G401 (cell line): Measurements from ENCODE around the gene HTATIP2. TPM values are rescaled to one million over a fixed set of nuclear protein-coding genes. Genes with fewer than 3 reads are reported as not detected.
A peak's percentile ranks its signal among the peaks of the same experiment; 100 is the strongest.
"Not testable (repeated sequence)": the region's sequence is repeated elsewhere in the genome, so short reads cannot be mapped to it uniquely, and the experiment has no call there.

Experiments used
- DNase-seq: peaks from one replicate; pipeline ENCODE4 v3.0.0-alpha.2; 2015; ENCODE audit warnings: low spot score
- in situ Hi-C: cut with HindIII; loops from 2 replicates; pipeline ENCODE4 v1.10.0; 2016; ENCODE audit warnings: low sequenced_read_pairs, mixed read lengths
- total RNA-seq: library from RNA; depleted of rRNA; stranded (reverse); fragments of >200 nt; shearing (Covaris generic); gene quantifications from 2 replicates; pipeline ENCODE4 v1.2.3, GENCODE V29; 2014; rRNA removed

Gene HTATIP2
- not detected in 2 replicates for total RNA-seq

GRCh38 chr11:20363500-20364340 is at the start of gene HTATIP2:
TSS of gene HTATIP2 (plus strand) at chr11:20363714. CDS start at chr11:20364238, 524 bp downstream.
- in situ Hi-C loops: no loop called here
- DNase-seq: peak; percentile 52

DNA sequence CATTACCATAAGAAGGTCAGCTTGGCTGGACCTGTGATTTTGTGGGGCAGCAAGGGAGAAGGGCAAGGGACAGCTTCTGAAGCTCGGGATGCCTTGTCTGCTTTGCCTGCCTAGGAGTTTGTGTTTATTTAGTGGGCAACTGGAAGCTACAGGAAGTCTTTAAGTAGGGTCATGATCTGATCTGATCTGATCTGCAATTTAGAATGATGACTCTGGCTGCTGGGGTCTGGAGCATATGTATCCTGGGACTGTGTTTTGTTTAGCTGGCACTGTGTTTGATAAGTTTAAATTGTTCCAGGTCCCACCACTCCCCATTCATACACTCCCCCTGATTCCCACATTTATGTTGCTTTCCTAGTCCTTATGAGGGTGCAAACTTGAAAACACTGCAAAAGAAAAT is 47.7 kb upstream of the HTATIP2 start:
- in situ Hi-C loops: no loop called here
- DNase-seq: no peak

- no peak for DNase-seq
- in situ Hi-C loops: no loop called here
Measured at GRCh38 chr11:20321177-20321576, 42.3 kb upstream of the HTATIP2 start.

- DNase-seq: peak; percentile 62
- in situ Hi-C loops: no loop called here
Measured at GRCh38 chr11:20327377-20327935, 36.1 kb upstream of the HTATIP2 start.

GRCh38 chr11:20336056-20336455 is 27.5 kb upstream of the HTATIP2 start:
- in situ Hi-C loops: no loop called here
- DNase-seq: no peak

- DNase-seq: peak; percentile 4
- in situ Hi-C loops: no loop called here
Measured at GRCh38 chr11:20337526-20338154, 25.9 kb upstream of the HTATIP2 start.

- DNase-seq: no peak
- in situ Hi-C loops: no loop called here
Measured at GRCh38 chr11:20342347-20343141, 21.0 kb upstream of the HTATIP2 start.

- in situ Hi-C loops: no loop called here
- DNase-seq: no peak
Measured at GRCh38 chr11:20351136-20351535, 12.4 kb upstream of the HTATIP2 start.

DNA sequence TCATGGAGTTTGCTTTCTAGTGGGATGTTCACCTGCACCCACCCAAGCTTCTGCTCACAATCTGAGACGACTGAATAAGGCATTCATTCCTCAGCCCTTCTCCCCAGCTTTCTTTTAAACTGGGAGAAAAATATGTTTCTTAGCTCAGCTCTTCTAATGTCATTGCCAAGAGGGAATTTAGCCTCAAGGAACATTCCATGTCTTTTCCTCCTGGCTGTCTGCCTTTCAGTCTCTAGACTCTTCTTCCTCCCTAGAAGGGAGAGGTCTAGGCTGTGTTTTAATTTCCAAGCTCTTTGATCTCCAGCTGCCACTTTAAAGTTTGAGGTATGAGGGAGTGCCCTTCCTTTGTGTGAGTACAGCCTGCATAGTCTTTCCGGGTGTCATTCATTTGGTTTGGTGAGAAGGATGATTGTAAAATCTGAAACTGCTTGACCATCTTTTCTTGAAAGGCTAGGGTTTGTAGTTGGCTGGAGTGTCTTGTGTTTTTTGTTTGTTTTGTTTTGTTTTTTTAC is 11.7 kb upstream of the HTATIP2 start:
- in situ Hi-C loops: no loop called here
- DNase-seq: no peak

DNA sequence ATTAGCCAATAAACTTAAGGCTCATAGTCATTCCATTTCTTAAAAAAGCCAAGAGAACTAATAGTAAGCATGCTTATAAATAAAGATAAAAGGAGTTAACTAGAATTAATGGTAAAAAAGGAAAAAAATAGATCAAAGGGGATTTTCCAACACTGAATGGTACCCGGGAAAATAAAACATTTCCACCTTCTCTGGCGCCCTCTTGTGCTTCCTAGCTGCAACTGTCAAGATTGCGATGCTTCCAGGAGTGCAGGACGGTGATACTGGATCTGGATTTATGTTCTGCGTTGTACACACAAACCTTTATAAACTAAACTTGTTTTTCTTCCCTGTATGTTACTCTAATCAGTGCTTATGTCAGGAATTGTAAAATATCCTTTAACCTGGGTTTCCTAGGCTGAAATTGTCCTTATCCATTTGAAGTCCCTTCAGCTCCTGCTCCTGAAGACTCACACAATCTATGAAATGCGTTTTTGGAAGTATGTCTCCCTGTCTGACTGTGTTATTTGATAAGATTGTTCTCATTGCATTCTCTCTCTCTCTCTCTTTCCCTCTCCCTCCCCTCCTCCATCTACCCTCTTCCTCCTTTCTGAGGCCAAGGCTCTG is 9.6 kb upstream of the HTATIP2 start:
- in situ Hi-C loops: no loop called here
- DNase-seq: peak; percentile 47

DNA sequence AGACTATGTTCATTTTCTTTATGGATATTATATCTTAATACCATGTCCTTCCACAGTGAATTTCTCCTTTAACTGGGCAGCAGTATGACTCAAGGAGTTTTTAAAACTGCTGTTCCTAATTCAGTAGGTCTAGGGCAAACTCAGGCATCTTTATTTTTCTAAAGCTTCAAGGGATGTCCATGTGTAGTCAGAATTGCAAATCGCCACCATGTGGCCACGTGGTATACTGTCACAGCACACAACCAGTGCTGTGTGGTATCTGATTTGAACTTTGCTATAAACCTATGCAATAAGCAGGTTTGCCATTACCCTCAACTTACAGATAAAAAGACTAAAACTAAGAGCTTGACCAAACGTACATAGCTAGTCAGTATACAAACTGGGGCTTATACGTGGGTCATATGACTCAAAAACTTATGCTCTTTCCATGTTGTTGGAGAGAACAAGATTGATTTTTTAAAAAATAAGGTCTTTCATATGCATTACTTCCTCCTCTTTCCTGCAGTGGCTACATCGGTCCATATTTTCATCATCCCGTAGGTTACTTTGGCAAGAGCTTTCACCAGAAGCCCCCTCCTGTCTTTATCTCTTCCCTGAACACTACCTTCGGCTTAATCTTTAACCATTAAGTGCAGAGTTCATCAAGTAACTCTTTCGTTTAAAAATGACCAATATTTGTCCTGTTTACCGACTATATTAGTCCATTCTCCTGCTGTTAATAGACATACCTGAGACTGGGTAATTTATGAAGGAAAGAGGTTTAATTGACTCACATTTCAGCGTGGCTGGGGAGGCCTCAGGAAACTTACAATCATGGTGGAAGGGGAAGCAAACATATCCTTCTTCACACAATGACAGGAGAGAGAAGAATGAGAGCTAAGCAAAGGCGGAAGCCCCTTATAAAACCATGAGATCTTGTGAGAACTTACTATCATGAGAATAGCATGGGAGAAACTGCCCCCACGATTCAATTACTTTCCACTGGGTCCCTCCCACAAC is 8.0 kb upstream of the HTATIP2 start:
- in situ Hi-C loops: no loop called here
- DNase-seq: peak; percentile 21

DNA sequence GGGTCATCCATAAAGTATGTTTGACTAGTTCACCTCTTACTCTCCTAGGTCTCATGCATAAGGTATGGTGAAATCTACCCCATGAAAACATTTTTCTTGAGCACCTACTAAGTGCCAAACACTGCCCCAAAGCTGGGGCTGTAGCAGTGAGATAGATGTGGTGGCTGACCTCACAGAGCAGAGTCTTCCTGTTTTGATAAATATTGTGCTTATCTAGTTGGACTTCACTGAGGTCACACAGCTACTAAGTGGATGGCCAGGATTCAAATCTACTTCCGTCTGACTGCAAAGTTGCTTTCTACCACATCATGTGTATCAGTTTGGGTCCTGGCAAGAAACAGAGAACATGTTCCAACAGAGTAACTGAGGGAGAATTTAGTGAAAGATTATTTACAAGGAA is 6.4 kb upstream of the HTATIP2 start:
- in situ Hi-C loops: no loop called here
- DNase-seq: no peak

GRCh38 chr11:20360650-20361049 is 2.9 kb upstream of the HTATIP2 start:
- in situ Hi-C loops: no loop called here
- DNase-seq: no peak

DNA sequence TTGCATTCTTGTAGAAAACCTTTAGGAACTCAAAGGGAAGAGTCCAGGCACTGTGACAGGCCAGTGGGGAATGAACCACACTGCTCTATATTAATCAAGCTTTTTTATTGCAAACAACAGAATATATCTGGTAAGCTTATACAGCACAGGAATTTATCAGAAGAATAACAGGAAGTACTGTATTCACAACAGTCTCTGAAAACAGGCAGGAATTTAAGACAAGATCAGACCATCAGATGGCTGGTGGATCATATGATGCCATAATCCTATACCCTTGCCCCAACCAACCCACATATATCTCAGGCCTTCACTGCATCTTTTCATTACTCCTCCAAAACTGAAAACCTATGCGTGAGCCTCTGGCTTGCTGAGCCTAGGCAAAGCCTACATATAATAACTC is 1.0 kb upstream of the HTATIP2 start:
- DNase-seq: no peak
- in situ Hi-C loops: no loop called here

DNA sequence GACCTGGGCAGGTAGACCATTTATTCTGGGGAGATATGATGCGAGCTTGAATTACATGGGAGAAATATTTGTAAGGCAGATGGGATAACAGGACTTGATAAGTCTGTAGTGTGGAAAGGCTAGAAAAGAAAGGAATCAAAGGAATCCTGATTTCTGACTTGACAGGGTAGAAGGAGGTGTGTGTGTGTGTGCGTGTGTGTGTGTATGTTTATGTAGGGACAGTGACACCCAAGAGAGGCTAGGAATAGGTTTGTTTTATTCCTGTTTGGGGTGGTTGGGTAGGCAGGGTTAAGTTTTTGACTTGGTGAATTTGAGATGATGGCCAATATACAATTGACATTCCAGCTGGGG is 390 bp upstream of the HTATIP2 start:
- no peak for DNase-seq
- in situ Hi-C loops: no loop called here

DNA sequence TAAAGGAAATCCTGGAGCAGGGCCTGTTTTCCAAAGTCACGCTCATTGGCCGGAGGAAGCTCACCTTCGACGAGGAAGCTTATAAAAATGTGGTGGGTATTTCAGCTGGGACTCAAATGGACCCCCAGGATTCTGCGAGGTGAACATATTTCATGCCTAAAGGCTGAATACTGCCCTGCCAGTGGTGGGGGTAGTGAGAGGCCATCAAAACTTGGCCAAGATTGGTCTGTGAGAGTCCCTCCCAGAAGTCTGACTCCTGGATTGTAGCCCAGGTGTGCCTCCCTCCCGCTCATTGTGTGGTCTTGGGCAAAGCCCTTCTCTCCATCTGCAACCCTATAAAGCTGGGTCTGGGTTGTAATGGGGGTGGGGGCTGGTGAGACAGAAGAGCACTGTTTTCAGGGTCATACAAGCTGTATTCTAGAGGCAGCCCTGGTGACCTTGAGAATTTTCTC is 853 bp downstream of the HTATIP2 start:
- in situ Hi-C loops: no loop called here
- no peak for DNase-seq

GRCh38 chr11:20365465-20365864 is 2.0 kb downstream of the HTATIP2 start:
- DNase-seq, in situ Hi-C loops: not testable (repeated sequence)
